Measurements from ENCODE around the gene TOGARAM1.

The TOGARAM1 gene

GRCh38 chr14:45103806-45104205 is 141.8 kb downstream of the TOGARAM1 start:
- DNase-seq = no peak

- DNase-seq = no peak
These were observed 142.6 kb downstream of the TOGARAM1 start for GRCh38 chr14:45104561-45104960.

GRCh38 chr14:45112896-45113781 is 151.1 kb downstream of the TOGARAM1 start:
- no peak for DNase-seq

GRCh38 chr14:45114327-45114726 is 152.3 kb downstream of the TOGARAM1 start:
- DNase-seq = no peak

GRCh38 chr14:45118594-45118993 is 156.6 kb downstream of the TOGARAM1 start:
- DNase-seq = no peak

GRCh38 chr14:45120096-45120495 is 158.1 kb downstream of the TOGARAM1 start:
- DNase-seq = no peak

- no peak for DNase-seq
These were observed 161.3 kb downstream of the TOGARAM1 start for GRCh38 chr14:45123271-45123670.

Measured in activated CD8-positive, alpha-beta memory T cell treated with anti-CD3 and anti-CD28 coated beads, Interleukin-2, amount 50 U/mL, for 4 hours (primary cell).